Raji (cell line): ENCODE data around the gene TOR4A.

Source experiments
- POLR2A ChIP-seq: IDR thresholded peaks from 2 replicates; pipeline ENCODE4 v1.6.1; 2011; ENCODE audit warnings: low read depth, low read length, control low read depth; ENCODE audit not compliant: insufficient read depth

TOR4A gene

DNA sequence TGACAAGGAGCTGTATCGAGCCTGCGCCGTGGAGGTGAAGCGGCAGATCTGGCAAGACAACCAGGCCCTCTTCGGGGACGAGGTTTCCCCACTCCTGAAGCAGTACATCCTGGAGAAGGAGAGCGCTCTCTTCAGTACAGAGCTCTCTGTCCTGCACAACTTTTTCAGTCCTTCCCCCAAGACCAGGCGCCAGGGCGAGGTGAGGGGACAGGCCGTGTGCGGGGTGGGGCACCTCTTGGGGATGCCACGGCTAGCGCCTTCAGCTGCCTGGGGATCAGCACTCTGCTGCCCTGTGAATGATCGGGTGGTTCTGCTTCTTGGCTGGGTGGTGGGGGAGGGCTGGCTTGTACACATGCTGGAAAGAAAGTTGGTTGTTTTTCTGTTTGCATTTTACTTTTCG lies 20.7 kb upstream of the TOR4A start:
- no peak for TF ChIP-seq POLR2A

DNA sequence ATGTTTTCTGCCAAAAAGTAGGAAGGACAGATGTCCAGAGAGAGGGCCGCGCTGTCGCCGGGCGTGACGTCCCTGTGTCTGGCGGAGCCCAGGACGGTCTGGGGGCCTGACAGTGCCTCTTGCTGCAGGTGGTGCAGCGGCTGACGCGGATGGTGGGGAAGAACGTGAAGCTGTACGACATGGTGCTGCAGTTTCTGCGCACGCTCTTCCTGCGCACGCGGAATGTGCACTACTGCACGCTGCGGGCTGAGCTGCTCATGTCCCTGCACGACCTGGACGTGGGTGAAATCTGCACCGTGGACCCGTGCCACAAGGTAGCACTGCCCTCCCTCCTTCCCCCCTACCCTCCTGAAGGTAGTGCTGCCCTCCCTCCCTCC lies 14.6 kb upstream of the TOR4A start:
- no peak for TF ChIP-seq POLR2A

DNA sequence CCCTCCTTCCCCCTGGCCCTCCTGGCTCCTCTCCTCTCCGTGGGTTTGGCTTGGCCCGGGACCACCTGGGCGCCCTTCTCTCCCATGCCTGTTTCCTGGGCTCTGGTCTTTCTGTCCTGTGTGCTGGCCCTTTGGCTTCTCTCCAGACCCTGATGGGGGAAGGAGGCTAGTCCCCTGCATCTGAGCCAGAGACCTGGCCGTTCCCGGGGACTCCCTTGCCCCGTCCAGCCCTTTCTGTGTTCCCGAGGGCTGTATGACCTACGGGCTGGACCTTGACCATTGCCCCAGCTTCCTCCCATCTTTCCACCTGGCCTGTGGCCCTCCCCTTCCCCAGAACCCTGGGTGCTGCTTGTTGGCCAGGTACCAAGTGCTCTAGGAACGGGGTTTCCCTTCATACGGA lies 14.0 kb upstream of the TOR4A start:
- TF ChIP-seq POLR2A = no peak

DNA sequence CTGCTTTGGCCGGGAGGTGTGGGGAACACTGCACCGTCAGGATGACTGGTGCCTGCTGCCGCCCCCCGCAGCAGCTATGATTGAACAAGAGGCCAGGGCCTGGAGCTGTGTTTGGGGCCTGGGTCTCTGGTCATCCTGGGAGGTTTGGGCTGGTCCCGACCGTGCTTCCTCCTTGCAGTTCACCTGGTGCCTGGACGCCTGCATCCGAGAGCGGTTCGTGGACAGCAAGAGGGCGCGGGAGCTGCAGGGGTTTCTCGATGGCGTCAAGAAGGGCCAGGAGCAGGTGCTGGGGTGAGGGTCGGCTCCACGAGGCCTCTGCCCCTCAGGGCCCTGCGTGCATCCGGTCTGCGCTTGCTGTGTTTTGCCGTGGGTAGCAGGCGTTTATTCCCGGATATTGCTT lies 13.5 kb upstream of the TOR4A start:
- TF ChIP-seq POLR2A = no peak

DNA sequence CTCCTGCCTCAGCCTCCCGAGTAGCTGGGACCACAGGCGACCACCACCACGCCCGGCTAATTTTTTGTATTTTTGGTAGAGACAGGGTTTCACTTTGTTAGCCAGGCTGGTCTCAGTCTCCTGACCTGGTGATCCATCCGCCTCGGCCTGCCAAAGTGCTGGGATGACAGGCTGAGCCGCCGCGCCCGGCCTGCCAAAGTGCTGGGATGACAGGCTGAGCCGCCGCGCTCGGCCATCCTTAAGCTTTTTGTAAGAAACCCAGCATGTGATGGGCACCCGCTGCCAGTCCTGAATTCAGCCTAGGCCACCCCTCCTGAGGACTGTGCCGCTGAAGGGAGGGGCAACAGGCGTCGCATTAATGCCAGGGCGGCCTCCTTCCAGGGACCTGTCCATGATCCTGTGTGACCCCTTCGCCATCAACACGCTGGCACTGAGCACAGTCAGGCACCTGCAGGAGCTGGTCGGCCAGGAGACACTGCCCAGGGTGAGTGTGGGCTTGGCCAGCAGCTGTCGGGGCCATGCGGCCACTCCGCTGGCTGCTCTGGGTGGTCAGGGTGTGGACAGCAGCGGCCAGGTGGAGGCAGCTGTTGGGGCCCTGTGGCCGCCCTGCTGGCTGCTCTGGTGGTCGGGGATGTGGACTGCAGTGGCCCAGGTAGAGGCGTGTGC lies 11.9 kb upstream of the TOR4A start:
- no peak for TF ChIP-seq POLR2A

DNA sequence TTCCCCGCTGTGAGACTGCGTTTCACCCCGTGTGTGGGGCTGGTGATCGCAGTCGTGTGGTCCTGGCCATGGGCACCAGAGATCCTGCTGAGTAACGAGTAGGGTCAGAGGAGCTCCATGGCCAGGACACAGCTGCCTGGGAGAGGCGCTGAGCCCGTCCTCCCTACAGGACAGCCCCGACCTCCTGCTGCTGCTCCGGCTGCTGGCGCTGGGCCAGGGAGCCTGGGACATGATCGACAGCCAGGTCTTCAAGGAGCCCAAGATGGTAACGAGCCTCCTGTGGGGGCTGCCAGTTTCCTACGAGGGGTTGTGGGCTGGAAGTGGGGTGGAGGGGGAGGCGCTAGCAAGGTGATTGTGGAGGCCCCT lies 11.4 kb upstream of the TOR4A start:
- TF ChIP-seq POLR2A = no peak

DNA sequence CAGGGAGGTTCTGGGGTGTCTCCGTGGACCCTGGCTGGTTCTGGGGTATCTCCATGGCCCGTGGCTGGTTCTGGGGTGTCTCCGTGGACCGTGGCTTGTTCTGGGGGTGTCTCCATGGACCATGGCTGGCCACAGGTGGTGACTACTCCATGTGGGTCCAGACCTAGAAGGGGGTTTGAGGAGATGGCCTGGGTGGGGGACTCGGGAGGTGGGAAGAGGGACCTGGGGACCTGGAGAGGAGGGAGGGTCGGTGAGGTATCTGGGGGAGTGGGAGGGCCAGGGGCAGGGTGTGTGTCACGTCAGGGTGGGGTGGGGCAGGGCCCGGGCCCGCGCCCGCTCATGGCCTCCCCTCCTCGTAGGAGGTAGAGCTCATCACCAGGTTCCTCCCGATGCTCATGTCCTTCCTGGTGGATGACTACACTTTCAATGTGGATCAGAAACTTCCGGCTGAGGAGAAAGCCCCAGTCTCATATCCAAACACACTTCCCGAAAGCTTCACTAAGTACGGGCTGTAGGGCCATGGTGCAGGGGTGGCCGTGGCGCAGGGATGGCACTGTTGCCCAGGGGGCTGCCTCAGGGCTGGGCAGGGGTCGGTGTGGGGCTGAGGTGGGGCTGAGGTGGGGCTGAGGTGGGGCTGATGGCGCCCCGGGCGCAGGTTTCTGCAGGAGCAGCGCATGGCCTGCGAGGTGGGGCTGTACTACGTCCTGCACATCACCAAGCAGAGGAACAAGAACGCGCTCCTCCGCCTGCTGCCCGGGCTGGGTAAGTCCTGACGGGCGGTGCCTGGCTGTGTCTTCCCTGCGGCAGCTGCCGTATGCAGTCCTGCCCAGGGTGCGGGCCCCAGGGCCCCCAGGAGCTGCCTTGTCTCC lies 10.7 kb upstream of the TOR4A start:
- TF ChIP-seq POLR2A = no peak

DNA sequence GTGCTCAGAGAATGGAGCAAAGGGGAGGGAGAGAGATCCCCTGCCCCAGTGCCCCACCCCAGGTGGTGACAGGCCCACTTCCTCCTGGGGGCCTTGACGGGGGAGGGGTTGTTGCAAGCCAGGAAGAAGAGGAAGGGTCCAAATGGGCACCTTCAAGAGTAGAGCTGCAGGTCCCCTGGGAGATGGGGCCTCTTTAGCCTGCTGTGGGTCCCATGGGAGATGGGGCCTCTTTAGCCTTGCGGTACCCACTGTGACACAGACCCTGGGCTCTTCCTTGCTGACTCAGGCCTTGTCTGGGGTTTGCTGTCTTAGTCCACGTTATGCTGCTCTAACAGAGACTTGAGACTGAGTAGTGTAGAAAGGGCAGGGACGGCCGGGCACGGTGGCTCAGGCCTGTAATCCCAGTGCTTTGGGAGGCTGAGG lies 9.6 kb upstream of the TOR4A start:
- peak; percentile 35; the same call in 1 of the 2 replicates for TF ChIP-seq POLR2A

DNA sequence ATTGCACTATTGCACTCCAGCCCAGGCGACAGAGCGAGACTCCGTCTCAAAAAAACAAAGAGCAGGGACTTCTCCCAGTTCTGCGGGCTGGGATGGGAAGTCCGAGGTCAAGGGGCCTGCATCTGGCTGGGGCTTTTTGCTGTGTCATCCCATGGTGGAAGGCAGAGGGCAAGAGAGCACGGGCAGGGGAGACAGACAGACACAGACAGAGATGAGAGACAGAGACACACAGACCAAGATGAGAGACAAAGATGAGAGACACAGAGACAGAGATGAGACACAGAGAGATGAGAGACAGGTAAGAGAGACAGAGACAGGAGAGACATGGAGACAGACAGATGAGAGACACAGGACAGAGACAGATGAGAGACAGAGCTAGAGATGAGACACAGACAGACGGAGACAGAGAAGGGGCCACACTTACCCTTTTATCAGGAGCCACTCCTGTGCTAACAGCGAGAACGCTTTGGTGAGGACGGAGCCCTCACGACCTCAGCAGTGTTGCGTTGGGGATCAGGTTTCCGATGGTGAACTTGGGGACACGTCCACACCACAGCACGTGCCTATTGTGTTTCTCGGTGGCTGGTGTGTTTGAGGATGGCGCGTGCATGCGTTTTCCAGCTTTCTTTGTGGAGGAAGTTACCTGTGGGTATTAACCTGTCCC lies 8.9 kb upstream of the TOR4A start:
- TF ChIP-seq POLR2A = no peak

DNA sequence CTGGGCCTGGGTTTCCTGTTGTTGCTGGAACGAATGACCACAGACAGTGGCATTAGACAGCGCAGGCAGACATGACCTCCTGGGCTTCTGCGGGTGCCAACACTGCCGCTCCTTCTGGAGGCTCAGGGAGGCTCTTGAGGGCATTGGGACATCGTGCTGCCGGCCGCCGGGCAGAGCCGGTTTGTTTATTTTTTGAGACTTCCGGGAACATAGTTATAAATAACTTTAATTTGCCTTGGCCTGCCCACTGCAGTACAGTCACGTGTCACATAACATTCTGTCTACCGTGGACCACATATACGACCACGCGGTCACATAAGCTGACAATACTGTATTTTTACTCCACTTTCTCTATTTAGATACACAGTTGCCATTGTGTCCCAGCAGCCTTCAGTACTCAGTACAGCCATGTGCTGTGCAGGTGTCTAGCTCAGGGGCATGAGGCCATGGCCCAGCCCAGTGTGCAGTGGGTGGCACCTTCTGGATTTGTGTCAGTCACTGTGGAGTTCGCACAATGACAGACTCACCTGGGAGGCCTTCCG lies 8.2 kb upstream of the TOR4A start:
- 0 out of 2 replicates have a peak, but pooled peaks have one; percentile 18 for TF ChIP-seq POLR2A

DNA sequence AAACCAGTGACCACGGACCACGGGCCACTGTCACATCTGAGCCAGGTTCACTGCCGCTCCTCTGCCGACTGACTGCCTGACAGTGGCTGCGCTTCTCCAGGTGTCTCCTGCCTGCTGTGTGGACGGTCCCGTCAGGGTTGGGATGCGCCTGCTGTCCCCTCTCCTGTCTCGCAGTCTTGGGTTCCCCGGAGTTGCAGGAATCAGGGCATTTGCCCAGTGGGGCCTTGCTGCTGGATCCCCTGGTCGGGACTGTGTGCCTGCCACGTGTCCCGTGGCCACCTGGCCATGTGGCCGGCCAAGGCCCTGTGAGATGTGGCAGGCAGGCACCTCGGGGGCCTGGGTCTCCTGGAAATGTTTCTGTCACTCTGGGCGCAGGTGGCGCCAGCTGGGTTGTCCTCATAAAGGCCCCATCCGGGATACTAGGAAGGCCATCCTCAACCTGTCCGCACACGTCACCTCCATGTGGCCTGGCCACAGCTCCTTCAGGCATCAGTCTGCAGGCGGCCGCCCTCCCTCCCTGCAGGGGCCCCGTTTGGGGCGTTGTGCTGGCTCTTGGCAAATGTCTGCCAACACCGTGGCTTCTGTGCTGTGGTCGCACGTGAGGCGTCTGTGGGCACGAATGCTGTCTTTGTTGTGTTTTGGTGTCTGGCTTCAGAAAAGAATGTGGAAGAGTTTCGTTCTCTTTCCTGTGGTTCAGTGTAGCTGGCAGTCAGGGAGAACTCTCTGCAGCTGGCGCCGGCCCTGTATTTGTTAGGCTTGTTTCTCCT lies 6.4 kb upstream of the TOR4A start:
- TF ChIP-seq POLR2A = no peak

DNA sequence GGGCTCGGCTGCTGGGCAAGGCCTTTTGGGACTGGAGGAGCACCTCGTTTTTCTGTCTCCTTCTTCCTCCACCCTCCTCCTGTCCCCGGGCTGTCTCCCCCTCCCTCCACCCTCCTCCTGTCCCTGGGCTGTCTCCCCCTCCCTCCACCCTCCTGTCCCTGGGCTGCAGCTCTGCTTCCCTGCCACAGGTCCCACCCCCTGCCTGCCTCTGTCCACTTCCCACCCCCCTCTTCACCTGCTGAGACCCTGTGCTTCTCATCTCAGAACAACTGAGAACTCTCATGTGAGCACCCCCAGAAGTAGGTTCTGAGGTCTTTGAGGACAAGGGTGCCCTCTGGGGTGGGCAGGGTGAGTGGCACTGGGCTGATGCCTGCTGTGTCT lies 5.8 kb upstream of the TOR4A start:
- no peak for TF ChIP-seq POLR2A

DNA sequence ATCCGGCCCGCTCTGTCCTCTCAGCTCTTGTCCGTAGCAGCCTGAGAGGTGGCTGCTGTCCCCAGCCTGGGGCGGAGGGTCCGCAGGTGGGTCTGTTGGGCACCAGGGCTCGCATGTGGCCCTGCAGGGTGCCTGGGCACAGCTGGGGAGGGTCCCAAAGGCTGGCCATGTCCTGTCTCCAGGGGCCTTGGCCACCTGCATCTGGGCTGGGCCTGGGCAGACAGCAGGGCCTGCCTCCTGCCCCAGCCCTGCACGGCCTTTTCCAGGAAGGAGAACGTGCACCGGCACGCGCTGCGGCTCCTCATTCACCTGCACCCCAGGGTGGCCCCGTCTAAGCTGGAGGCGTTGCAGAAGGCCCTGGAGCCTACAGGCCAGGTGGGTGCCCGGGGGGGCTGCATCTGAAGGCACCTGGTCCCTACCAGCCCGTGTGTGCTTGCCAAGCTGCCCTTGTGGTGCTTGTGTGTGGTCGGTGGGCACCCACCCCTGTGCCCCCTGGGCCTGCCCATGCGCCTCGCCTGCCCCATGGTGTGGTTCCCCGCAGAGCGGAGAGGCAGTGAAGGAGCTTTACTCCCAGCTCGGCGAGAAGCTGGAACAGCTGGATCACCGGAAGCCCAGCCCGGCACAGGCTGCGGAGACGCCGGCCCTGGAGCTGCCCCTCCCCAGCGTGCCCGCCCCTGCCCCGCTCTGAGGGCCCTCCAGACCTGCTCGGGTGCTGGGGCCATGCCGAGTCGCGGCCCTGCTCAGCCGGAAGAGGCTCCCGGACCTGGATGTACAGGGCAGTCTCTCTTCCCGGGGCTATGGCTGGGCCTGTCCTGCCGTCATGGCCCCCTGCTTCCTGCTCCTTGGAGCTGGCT lies 5.1 kb upstream of the TOR4A start:
- no peak for TF ChIP-seq POLR2A

DNA sequence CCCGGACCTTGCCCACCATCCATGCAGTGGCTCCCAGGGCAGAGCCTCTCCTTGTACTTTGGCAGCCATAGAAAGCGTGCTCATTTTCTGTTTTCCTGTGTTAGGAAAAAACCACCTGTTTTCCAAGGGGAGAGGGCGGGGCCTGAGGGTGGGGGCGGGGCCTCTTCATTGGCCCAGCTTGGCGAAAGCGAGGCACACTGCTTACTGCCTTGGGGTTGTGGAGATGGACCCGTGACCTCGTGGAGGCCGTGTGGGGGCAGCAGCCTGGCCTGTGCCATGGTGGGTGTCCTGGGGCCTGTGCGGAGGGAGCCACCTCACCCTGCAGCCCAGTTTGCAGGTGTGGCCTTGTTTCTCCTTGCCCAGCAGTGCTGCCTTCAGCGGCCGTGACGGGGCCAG lies 4.4 kb upstream of the TOR4A start:
- no peak for TF ChIP-seq POLR2A
